ENCODE measurements around the gene KDM2A.
"Not testable (repeated sequence)": the region's sequence is repeated elsewhere in the genome, so short reads cannot be mapped to it uniquely, and the experiment has no call there.

KDM2A gene

DNA sequence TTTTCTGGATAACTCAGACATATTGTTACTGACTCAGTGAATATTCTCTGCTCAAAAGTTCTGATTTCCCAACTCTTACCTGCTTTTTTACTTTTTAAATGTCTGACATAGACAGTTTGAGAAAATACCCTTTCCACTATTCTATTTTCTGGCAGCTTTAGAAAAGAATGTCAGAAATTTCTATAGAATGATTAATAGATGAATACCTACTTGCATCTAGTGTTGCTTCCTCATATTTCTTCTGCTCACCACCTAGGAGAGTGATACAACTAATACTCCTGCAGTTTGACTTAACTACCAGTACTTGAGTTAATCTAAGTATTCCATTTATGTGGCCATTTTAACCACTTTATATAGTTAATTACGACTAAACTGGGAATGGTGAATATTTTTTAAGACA, 55.2 kb downstream of the KDM2A start:
- DNase-seq, result no peak

DNA sequence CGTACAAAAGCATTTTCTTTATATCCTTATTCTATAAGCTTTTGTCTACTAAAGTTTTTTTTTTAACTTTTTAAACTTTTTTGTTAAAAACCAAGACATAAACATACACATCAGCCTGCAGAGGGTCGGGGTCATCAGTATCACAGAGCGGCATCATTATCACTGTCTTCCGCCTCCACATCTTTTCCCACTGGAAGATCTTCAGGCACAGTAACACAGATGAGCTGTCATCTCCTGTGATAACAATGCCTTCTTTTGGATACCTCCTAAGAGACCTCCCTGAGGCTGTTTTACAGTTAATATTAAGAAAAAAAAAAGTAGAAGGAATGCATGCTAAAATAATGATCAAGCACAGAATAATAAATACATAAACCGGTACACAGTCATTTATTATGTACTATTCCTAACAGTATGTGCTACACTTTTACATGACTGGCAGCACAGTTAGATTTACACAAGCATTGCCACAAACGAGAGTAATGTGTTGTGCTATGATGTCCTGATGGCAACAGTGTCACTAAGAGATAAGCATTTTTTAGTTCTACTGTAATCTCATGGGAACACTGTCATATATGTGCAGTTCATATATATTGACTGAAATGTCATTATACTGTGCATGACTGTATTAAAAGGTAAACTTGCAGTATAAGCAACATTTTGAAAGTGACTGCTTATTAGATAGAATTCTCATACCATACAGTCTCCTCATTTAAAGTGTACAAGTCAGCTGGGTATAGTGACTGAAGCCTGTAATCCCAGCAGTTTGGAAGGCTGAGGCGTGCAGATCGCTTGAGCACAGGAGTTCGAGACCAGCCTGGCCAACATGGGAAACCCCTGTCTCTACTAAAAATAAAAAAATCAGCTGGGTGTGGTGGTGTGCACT, 58.6 kb downstream of the KDM2A start:
- no peak for DNase-seq

DNA sequence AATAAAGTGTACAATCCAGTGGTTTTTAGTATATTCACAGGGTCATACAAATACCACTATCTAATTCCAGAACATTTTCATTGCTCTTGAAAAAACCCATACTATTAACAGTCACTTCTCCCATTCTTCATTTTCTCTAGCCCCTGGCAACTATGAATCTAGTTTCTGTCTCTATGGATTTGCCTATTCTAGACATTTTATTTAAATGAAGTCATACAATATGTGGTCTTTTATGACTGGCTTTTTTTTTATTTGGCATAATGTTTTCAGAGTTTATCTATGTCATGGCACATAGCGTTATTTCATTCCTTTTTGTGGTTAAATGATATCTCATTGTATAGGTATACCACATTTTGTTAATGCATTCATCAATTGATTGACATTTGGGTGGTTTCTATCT, 59.4 kb downstream of the KDM2A start:
- no peak for DNase-seq

DNA sequence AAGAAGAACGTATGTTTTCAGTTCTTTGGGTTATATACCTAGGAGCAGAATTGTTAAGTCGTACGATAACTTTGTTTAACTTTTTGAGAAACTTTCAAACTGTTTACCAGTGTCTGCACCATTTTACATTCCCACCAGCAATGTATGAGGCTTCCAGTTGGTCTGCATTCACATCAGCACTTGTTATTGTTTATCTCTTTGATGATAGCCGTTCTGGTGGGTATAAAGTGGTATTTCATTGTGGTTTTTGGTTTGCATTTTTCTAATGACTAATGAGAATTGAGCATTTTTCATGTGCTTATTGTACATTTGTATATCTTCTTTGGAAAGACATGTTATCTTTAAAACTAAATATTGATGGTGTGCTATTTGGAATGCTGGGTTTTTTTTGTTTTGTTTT, 59.8 kb downstream of the KDM2A start:
- no peak for DNase-seq

DNA sequence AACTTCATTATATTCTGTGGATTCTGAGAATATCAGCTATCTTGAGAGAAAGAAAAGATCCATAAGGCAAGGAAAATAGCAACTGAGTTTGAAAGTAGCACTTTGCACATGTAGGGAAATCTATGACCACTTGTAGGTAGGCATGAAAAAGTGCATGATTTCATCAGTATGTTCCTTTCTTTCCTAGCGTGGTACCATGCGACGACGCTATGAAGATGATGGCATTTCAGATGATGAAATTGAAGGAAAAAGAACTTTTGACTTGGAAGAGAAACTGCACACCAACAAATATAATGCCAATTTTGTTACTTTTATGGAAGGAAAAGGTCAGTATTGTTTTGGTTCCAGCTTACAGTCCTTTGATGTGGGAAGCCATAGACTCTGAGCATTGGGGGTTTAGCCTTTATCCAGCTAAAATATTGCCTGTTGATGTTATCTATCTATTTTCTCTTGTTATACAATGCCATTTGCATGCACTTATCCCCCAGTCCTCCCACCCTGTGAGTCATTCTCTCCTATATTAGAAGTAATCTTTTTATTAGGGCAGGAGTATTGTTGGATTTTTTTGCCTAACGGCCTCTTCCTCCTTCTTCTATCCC, 60.9 kb downstream of the KDM2A start:
- DNase-seq, result no peak

DNA sequence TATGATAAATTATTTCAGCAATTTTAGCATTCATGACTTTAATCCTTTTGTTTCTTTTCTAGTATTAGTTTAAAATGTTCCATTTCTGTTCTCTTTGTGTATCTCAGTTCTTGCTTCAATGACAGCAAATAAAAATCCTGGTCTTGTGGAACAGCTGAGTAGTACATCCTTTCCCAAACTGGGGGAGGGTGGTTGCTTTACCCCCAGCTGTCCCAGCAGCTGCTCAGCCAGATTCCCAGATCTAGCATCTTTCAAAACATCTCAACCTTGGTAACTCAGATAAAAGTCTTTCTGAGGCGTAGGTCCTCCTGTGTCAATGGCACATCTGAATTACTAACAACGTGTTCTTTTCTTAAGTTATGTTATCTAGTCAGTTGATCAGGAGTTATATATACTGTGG, 75.0 kb downstream of the KDM2A start:
- DNase-seq, result no peak

DNA sequence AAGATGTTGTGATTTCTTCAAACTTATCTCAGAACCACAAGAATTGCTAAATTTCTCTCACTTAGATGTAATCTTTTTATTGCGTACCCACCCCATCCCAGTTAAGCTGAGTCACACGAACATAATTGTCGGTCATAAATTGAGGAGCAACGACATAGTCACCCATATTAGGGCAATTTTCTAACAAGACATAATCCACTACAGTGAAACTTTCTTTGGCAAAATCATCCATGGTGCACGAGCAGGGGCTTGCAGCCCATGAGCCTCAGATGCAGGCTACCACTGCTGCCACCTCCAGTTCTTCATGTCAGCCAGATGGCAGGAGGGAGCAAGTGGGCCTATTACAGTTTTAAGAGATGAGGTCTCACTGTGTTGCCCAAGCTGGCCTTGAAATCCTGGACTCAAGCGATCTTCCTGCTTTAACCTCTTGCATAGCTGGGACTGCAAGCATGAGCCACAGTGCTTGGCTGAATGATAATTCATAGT, 77.0 kb downstream of the KDM2A start:
- DNase-seq, result no peak

DNA sequence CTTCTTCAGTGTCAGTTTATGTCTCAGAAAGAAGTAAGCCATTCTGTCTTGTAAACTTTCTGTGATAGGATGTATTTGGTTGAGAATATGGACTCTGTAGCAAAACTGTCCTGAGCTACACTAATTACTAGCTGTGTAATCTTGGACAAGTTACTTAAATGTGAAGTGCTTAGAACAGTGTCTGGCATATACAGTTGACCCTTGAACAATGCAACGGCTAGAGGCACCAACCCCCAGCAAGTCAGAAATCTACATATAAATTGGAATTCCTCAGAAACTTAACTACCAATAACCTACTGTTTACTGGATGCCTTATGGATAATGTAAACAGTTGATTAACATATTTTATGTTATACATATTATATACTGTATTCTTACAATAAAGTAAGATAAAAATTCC, 78.5 kb downstream of the KDM2A start:
- DNase-seq, result no peak

DNA sequence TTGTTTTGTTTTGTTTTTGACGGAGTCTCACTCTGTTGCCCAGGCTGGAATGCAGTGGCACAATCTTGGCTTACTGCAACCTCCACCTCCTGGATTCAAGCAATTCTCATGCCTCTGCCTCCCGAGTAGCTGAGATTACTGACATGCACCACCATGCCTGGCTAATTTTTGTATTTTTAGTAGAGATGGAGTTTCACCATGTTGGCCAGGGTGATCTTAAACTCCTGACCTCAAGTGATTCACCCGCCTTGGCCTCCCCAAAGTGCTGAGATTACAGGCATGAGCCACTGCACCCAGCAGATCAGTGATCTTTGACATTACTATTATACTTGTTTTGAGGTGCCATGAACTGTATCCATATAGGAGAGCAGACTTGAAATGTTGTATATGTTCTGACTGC, 79.7 kb downstream of the KDM2A start:
- DNase-seq, result not testable (repeated sequence)

DNA sequence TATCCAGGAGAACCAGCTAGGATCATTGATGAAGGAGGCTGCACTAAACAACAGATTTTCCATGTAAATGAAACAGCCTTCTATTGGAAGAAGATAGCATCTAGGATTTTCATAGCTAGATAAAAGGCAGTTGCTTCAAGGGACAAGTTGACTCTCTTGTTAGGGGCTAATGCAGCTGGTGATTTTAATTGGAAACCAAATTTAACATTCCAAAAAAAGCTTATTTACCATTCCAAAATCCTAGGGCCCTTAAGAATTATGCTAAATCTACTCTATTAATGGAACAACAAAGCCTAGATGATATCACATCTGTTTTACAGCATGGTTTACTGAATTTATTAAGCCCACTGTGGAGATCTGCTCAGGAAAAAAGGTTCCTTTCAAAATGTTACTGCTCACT, 80.7 kb downstream of the KDM2A start:
- no peak for DNase-seq

DNA sequence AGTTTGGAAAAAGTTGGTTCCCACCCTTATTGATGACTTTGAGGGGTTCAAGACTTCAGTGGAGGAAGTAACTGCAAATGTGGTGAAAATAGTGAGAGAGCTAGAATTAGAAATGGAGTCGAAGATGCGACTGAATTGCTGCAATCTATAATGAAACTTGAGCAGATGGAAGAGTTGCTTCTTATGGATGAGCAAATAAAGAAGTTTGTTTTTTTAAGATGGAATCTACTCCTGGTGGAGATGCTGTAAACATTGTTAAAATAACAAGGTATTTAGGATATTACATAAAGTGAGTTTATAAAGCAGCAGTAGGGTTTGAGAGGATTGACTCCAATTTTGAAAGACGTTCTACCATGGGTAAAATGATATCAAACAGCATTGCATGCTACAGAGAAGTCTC, 83.0 kb downstream of the KDM2A start:
- no peak for DNase-seq

DNA sequence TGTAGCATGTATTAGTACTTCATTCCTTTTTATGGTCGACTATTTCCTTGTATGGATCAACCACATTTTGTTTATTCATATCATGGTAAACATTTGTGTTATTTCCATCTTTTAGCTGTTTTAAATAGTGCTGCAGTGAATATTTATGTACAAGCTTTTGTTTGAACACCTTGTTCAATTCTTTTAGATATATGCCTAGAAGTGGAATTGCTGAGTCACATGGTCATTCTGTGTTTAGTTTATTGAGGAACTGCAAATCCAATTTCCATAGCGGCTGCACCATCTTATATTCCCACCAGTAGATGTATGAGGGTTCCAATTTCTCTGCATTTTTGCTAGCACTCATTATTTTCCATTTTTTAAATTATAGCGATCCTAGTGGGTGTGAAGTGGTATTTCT, 85.8 kb downstream of the KDM2A start:
- no peak for DNase-seq

DNA sequence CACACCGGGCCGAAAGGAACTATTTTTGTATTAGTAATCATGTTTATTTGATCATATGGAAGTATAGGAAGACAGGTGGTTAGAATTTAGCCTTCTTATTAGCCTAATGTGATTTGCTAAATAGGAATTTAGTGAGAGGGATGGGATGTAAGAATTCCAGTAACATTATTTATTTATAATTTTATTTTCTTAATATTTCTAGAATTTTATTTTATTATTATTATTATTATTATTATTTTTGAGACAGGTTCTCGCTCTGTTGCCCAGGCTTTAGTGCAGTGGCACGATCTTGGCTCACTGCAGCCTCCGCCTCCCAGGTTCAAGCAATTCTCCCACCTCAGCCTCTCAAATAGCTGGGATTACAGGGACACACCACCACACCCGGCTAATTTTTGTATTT, 90.2 kb downstream of the KDM2A start:
- DNase-seq, result not testable (repeated sequence)

DNA sequence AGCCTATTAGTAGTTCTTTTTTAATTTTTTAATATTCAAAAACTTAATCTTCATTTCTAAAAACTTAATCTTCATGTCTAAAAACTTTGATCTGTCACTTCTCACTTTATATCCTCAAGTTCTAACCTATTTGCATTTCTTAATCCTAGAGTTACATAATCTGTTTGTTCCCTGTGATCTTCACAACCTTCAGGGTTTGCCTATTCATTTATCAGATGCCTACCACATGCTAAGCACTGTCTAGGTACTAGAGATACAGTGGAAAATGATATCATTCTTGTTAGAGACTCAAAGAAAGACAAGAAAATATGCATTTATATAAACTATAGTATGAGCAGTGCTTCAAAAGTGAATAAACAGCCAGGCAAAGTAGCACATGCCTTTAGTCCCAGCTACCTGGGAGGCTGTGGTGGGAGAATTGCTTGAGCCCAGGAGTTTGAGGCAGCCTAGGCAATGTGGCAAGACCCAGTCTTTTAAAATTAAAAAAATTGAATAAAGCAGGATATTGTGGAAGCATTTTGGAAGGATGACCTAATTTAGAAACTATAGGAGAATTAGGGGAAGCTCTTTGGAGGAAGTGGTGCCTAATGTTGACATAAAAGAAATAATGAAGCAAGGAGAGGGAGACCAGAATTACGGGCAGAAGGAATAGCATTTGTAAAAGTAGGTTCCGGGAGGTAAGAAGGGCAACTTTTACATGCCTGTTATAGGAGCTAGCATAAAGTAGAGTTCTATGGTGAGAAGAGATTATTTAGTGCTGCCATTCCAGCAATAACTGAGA, 92.8 kb downstream of the KDM2A start:
- DNase-seq, result no peak

DNA sequence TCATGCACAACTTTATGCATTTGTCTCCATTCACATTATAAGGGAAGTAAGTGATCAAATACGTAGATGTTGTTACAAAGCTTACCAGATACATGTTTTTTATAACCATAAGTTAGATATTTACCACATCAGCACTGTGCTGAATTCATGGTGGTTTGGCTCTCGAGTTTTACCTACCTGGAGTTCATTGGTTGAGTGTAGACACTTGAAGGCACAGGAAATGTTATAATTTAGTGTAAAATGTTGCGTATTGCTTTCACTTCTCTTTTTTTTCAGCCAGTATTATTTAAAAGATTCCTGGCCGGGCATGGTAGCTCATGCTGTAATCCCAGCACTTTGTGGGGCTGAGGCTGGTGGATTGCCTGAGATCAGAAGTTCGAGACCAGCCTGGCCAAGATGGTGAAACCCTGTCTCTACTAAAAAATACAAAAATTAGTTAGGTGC, 94.1 kb downstream of the KDM2A start:
- DNase-seq, result no peak

DNA sequence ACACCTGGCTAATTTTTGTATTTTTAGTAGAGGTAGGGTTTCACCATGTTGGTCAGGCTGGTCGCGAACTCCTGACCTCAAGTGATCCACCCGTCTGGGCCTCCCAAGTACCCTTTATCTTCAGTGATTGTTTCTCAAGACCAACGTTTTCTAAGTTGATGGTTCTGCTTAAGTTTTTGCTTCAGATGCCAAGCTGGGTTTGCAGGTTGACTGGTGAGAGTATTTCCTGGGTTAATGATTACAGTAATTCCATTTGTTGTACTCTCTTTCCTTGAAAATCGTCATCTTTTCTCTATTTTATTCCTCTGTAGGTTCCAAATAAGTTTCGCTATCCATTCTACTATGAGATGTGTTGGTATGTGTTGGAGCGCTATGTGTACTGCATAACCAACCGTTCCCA, 108.7 kb downstream of the KDM2A start:
- DNase-seq, result no peak

DNA sequence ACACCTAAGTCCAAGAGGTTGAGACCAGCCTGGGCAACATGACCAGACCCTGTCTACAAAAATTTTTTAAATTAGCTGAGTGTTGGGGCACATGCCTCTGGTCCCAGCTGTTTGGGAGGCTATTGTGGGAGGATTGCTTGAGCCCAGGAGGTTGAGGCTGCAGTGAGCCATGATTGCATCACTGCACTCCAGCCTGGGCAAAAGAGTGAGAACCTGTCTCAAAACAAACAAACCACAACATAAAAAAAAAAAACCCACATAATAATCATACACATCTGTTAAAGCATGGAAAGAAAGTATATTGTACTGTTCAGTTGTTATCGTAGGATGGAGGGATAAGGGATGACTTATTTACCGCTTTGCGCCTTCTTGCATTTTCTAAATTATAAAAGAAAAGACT, 111.3 kb downstream of the KDM2A start:
- no peak for DNase-seq

DNA sequence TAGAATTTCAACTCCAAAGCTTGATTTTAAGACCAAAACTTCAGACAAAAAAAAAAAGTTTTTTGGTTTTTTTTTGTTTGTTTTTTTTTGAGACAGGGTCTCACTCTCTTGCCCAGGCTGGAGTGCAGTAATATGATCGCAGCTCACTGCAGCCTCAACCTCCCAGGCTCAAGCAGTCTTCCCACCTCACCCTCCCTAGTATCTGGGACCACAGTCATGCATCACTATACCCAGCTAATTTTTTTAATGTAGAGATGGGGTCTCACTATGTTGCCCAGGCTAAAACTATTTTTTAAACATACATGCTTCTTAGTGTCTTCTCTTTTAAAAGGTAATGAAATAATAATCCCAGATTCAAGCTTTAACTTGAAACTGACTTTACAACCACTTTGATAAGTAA, 111.8 kb downstream of the KDM2A start:
- no peak for DNase-seq

DNA sequence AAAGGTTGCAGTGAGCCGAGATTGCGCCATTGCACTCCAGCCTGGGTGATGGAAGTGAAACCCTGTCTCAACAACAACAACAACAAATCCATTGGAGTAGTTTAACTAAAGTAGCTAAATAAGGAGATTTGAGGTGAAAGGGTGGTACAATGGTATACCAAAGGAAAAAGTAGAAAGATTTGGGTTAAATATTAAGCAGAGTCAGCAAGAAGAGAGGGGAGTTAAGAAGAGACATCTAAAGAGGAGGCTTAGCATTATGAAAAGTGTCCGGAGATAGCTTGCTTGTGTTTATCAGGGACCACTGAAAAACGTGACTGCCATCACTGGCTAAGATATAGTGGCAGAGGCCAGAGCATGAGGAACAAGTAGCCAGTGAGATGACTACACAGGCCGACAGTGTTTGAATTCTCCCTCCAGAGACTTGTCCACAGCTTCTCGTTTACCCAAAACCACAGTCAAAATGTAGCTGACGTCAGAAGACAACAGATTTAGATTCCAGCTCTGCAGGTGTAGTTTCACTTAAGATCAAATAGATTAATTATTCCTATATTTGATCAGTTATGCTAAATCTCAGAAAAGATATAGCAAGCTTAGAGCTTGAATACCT, 114.6 kb downstream of the KDM2A start:
- no peak for DNase-seq

DNA sequence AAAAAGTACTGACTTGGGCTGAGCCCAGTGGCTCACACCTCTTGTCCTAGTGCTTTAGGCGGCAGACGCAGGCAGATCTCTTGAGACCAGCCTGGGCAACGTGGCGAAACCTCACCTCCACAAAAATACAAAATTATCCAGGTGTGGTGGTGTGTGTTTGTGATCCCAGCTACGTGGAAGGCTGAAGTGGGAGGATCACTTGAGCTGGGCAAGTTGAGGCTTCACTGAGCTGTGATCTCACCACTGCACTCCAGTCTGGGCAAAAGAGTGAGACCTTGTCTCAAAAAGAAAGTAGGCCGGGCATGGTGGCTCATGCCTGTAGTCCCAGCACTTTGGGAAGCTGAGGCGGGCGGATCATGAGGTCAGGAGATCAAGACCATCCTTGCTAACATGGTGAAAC, 115.5 kb downstream of the KDM2A start:
- DNase-seq, result not testable (repeated sequence)

DNA sequence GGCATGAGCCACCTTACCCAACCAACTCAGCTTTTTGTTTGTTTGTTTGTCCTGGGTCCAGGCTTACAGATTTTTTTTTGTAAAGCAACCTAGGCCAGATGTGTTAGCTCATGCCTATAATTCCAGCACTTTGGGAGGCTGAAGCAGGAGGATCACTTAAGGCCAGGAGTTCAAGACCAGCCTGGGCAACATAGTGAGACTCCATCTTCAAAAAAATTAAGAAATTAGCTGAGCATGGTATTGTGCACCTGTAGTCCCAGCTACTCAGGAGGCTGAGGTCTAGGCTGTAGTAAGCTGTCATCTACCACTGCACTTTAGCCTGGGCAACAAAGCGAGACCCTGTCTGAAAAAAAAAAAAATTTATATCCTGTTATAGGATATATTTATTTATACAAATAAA, 118.5 kb downstream of the KDM2A start:
- no peak for DNase-seq

DNA sequence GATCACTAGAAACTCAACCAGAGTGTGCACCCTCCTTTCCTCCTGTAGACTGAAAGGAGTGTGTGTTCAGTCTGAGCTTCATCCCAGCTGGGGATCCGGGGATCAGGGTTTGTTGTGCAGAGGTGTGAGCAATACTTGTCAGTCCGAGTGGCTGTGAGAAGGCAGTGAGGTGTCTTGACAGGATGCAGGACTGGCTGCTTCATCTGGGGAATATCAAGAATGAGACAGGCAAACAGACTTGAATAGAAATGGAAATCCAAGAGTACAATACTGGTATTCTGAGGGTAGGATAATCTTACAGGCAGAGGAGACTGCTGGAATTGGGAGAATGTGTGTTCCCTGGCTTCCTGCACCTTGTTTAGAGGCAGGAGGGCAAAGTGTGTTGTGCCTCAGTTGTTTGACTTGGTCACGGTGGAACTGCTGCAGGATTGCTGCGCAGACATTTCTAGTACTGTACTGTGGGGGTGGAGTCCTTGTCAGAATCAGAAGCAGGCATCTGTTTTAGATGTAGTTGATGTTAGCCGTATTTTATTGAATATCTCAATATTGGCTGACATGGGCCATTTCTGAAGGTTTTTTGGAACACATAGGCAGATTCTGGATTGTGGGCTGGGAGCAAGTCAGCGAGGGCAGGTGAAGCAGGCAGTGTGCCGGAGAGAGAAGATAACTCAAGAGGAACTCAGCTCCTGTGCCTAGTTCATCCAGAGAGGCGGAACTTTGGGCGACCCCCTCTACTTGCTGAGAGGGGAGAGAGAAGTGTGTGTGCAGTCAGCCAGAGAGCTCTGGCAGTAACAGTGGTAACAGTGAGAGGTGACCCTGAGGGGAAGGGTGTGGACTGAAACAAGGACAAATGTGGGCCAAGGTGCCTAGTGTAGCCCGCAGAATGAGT, 120.1 kb downstream of the KDM2A start:
- DNase-seq, result no peak
